Stimulated activated naive B cell treated with anti-CD40 and anti-IgM and Interleukin-4, amounts not matched to agents 10 μg/mL and 1 μg/mL and 100 μg/mL, for 72 hours (primary cell): ENCODE measurements around the gene TEKTIP1.
"Not testable (repeated sequence)": the region's sequence is repeated elsewhere in the genome, so short reads cannot be mapped to it uniquely, and the experiment has no call there.

Source experiments
- ATAC-seq, 2 donors: fragments of 150-1000 bp; cut with Tn5 transposase; replicated peaks; 2 replicates each; pipeline ENCODE4 v1.10.0; 2021; ENCODE audit warnings: moderate library complexity in 1 of 2
- DNase-seq: peaks from one replicate; pipeline ENCODE4 v3.0.0; 2021
- H3K27ac Mint-ChIP-seq: one replicate; pipeline ENCODE4 v1.8.0; 2022; ENCODE audit warnings: mild to moderate bottlenecking, mixed read lengths
- H3K27me3 Mint-ChIP-seq, 2 donors: one replicate each; pipeline ENCODE4 v1.8.0; 2022; ENCODE audit warnings: mixed read lengths in 2 of 2
- H3K36me3 Mint-ChIP-seq, 2 donors: one replicate each; pipeline ENCODE4 v1.8.0; 2022; ENCODE audit warnings: mixed read lengths in 2 of 2, mild to moderate bottlenecking in 1 of 2
- H3K4me1 Mint-ChIP-seq, 2 donors: one replicate each; pipeline ENCODE4 v1.8.0; 2022; ENCODE audit warnings: mixed read lengths in 2 of 2, mild to moderate bottlenecking in 1 of 2
- H3K4me3 Mint-ChIP-seq, 2 donors: one replicate each; pipeline ENCODE4 v1.8.0; 2022; ENCODE audit warnings: mild to moderate bottlenecking in 2 of 2, mixed read lengths in 2 of 2, moderate library complexity in 1 of 2
- H3K9me3 Mint-ChIP-seq, 2 donors: one replicate each; pipeline ENCODE4 v1.8.0; 2022; ENCODE audit warnings: mixed read lengths in 2 of 2, mild to moderate bottlenecking in 1 of 2

The TEKTIP1 gene

GRCh38 chr19:3524078-3524842 is 14.7 kb upstream of the TEKTIP1 start:
- H3K27ac Mint-ChIP-seq: no peak overlapping the region
- H3K4me3 Mint-ChIP-seq: no peak overlapping the region
- no peak for ATAC-seq

GRCh38 chr19:3524904-3525451 is 14.0 kb upstream of the TEKTIP1 start:
- peaks cover 7 to 13% of the 10 kb centered on the region in 2 donors for H3K4me1 Mint-ChIP-seq

More at GRCh38 chr19:3524078-3524842, 14.7 kb upstream of the TEKTIP1 start:
- no peaks in the 10 kb centered on the region for H3K9me3 Mint-ChIP-seq
- H3K36me3 Mint-ChIP-seq: peaks cover 35 to 36% of the 10 kb centered on the region in 2 donors
- DNase-seq: no peak
- H3K27me3 Mint-ChIP-seq: no peaks in the 10 kb centered on the region
- peaks cover 12 to 19% of the 10 kb centered on the region in 2 donors for H3K4me1 Mint-ChIP-seq

GRCh38 chr19:3526507-3527237 is 12.3 kb upstream of the TEKTIP1 start:
- no peak overlapping the region for H3K27ac Mint-ChIP-seq
- no peak overlapping the region for H3K4me3 Mint-ChIP-seq
- H3K27me3 Mint-ChIP-seq: no peaks in the 10 kb centered on the region
- no peak for ATAC-seq
- DNase-seq: no peak
- H3K36me3 Mint-ChIP-seq: peaks cover 31 to 32% of the 10 kb centered on the region in 2 donors
- H3K4me1 Mint-ChIP-seq: peaks cover 0 to 5% of the 10 kb centered on the region in 2 donors
- H3K9me3 Mint-ChIP-seq: no peaks in the 10 kb centered on the region

More at GRCh38 chr19:3524904-3525451, 14.0 kb upstream of the TEKTIP1 start:
- no peak for DNase-seq
- Mint-ChIP-seq H3K27ac (no peak overlapping the region), H3K27me3 (no peaks in the 10 kb centered on the region), H3K4me3 (no peak overlapping the region), H3K9me3 (no peaks in the 10 kb centered on the region), H3K36me3 (peaks cover 31 to 32% of the 10 kb centered on the region in 2 donors)
- ATAC-seq: no peak

GRCh38 chr19:3527238-3527910 is 11.6 kb upstream of the TEKTIP1 start:
- H3K27me3 Mint-ChIP-seq: no peaks in the 10 kb centered on the region
- H3K4me1 Mint-ChIP-seq: no peaks in the 10 kb centered on the region
- H3K27ac Mint-ChIP-seq: no peak overlapping the region
- no peak for DNase-seq
- peaks cover 27 to 31% of the 10 kb centered on the region in 2 donors for H3K36me3 Mint-ChIP-seq
- H3K9me3 Mint-ChIP-seq: no peaks in the 10 kb centered on the region
- no peak for ATAC-seq
- no peak overlapping the region for H3K4me3 Mint-ChIP-seq

GRCh38 chr19:3528080-3528479 is 10.9 kb upstream of the TEKTIP1 start:
- Mint-ChIP-seq H3K27ac (no peak overlapping the region), H3K36me3 (peaks cover 31 to 34% of the 10 kb centered on the region in 2 donors), H3K9me3 (no peaks in the 10 kb centered on the region), H3K27me3 (no peaks in the 10 kb centered on the region), H3K4me1 (no peaks in the 10 kb centered on the region), H3K4me3 (no peak overlapping the region)
- DNase-seq (no peak), ATAC-seq (no peak)

GRCh38 chr19:3528539-3529211 is 10.3 kb upstream of the TEKTIP1 start:
- DNase-seq: no peak
- Mint-ChIP-seq H3K9me3 (no peaks in the 10 kb centered on the region), H3K27me3 (no peaks in the 10 kb centered on the region), H3K4me1 (no peaks in the 10 kb centered on the region), H3K36me3 (peaks cover 32 to 34% of the 10 kb centered on the region in 2 donors), H3K4me3 (no peak overlapping the region), H3K27ac (no peak overlapping the region)
- ATAC-seq: no peak

- H3K9me3 Mint-ChIP-seq, H3K4me3 Mint-ChIP-seq, DNase-seq, H3K27ac Mint-ChIP-seq, H3K4me1 Mint-ChIP-seq, H3K27me3 Mint-ChIP-seq, ATAC-seq: not testable (repeated sequence)
- peaks cover 27 to 31% of the 10 kb centered on the region in 2 donors for H3K36me3 Mint-ChIP-seq
These were observed 9.7 kb upstream of the TEKTIP1 start for GRCh38 chr19:3529299-3529698.

- H3K4me3 Mint-ChIP-seq: no peak overlapping the region
- H3K4me1 Mint-ChIP-seq: no peaks in the 10 kb centered on the region
- no peaks in the 10 kb centered on the region for H3K9me3 Mint-ChIP-seq
- no peak for ATAC-seq
- H3K27me3 Mint-ChIP-seq: no peaks in the 10 kb centered on the region
- no peak for DNase-seq
- H3K36me3 Mint-ChIP-seq: peaks cover 32 to 36% of the 10 kb centered on the region in 2 donors
- H3K27ac Mint-ChIP-seq: no peak overlapping the region
These were observed 8.6 kb upstream of the TEKTIP1 start for GRCh38 chr19:3530389-3530788.

- ATAC-seq (no peak), DNase-seq (no peak)
- Mint-ChIP-seq H3K27ac (no peak overlapping the region), H3K4me1 (peaks cover 0 to 2% of the 10 kb centered on the region in 2 donors), H3K27me3 (no peaks in the 10 kb centered on the region), H3K4me3 (no peak overlapping the region), H3K36me3 (peaks cover 37 to 42% of the 10 kb centered on the region in 2 donors), H3K9me3 (no peaks in the 10 kb centered on the region)
These were observed 7.3 kb upstream of the TEKTIP1 start for GRCh38 chr19:3531716-3532115.

- H3K36me3 Mint-ChIP-seq: peaks cover 34 to 41% of the 10 kb centered on the region in 2 donors
- H3K4me3 Mint-ChIP-seq: no peak overlapping the region
- no peaks in the 10 kb centered on the region for H3K27me3 Mint-ChIP-seq
- H3K27ac Mint-ChIP-seq: peak overlapping the region; percentile 84
- no peaks in the 10 kb centered on the region for H3K9me3 Mint-ChIP-seq
- DNase-seq: no peak
- H3K4me1 Mint-ChIP-seq: peaks cover 2% of the 10 kb centered on the region in 2 donors
- ATAC-seq: no peak
These were observed 6.7 kb upstream of the TEKTIP1 start for GRCh38 chr19:3532154-3532786.

GRCh38 chr19:3533033-3533432 is 5.9 kb upstream of the TEKTIP1 start:
- Mint-ChIP-seq H3K4me3 (no peak overlapping the region), H3K36me3 (peaks cover 40 to 48% of the 10 kb centered on the region in 2 donors), H3K4me1 (peaks cover 8 to 10% of the 10 kb centered on the region in 2 donors), H3K27ac (no peak overlapping the region), H3K27me3 (no peaks in the 10 kb centered on the region), H3K9me3 (no peaks in the 10 kb centered on the region)
- ATAC-seq: no peak
- no peak for DNase-seq

GRCh38 chr19:3533563-3534216 is 5.3 kb upstream of the TEKTIP1 start:
- Mint-ChIP-seq H3K4me3 (no peak overlapping the region), H3K27ac (no peak overlapping the region)

More at GRCh38 chr19:3533563-3534216, 5.3 kb upstream of the TEKTIP1 start:
- ATAC-seq (no peak), DNase-seq (no peak)
- H3K9me3 Mint-ChIP-seq: no peaks in the 10 kb centered on the region
- H3K4me1 Mint-ChIP-seq: peaks cover 12 to 16% of the 10 kb centered on the region in 2 donors
- H3K36me3 Mint-ChIP-seq: peaks cover 46 to 55% of the 10 kb centered on the region in 2 donors
- no peaks in the 10 kb centered on the region for H3K27me3 Mint-ChIP-seq
